Right lobe of liver (tissue), 6 donors: ENCODE measurements around the gene CEP85L. TPM values are rescaled to one million over a fixed set of nuclear protein-coding genes. Genes with fewer than 3 reads are reported as not detected.

Source experiments
- ATAC-seq, 4 donors: fragments of 200-7000 bp; cut with Tn5 transposase; one replicate each; pipeline ENCODE4 v1.9.1; 2020; ENCODE audit warnings: mild to moderate bottlenecking in 4 of 4, moderate library complexity in 4 of 4
- DNase-seq, 3 donors: peaks; one replicate each; pipeline ENCODE4 v3.0.0-alpha.2; 2020
- H3K27ac ChIP-seq, 3 donors: fragments of 200-600 bp; one replicate each; pipeline ENCODE4 v1.8.0; 2022
- H3K27me3 ChIP-seq, 2 donors: fragments of 200-600 bp; one replicate each; pipeline ENCODE4 v1.8.0; 2022
- H3K36me3 ChIP-seq, 4 donors: fragments of 200-600 bp; sonication (generic) in 1 of 4; one replicate each; pipeline versions ENCODE4 v1.5.1 to v1.8.0; 2017 to 2022; ENCODE audit warnings: control low read depth in 1 of 4
- H3K4me1 ChIP-seq, 4 donors: fragments of 200-600 bp; sonication (generic) in 1 of 4; one replicate each; pipeline versions ENCODE4 v1.5.1 to v1.8.0; 2017 to 2022; ENCODE audit warnings: control low read depth in 1 of 4
- H3K4me3 ChIP-seq, 3 donors: fragments of 200-600 bp; one replicate each; pipeline ENCODE4 v1.8.0; 2022
- H3K9me3 ChIP-seq, 4 donors: fragments of 200-600 bp; sonication (generic) in 1 of 4; one replicate each; pipeline versions ENCODE4 v1.5.1 to v1.8.0; 2017 to 2022; ENCODE audit warnings: control low read depth in 1 of 4
- POLR2A ChIP-seq: fragments of 450-650 bp; IDR thresholded peaks from one replicate; pipeline ENCODE4 v1.6.1; 2017; ENCODE audit warnings: antibody characterized with exemption, mild to moderate bottlenecking
- WGBS: methylation state at CpG from one replicate; pipeline ENCODE4 v1.1.6; 2018; ENCODE audit warnings: low coverage, low lambda C conversion rate; ENCODE audit not compliant: insufficient coverage; ENCODE audit errors: missing lambda C conversion rate; 5-methylcytosine and 5-hydroxymethylcytosine counted together
- intact Hi-C, 2 donors: fragments of 100-400 bp; cut with DNase I; formaldehyde crosslinking; loops; one replicate each; pipeline versions ENCODE4 v1.11.2 to v1.14.1; 2022
- total RNA-seq, 6 experiments: library from RNA; depleted of rRNA in 2 of 6; stranded (reverse); fragments of >200 nt in 2 of 6; fragmentation: NEBNext Ultra II Directional in 3 of 6; extraction: Animal tissue kit (Norgen Biotek cat#: 25700) in 3 of 6; gene quantifications; one replicate each; pipeline versions ENCODE4 v1.1.0 to v1.2.4, GENCODE V29; 2016 to 2023
- TF ChIP-seq, protein P1 (sequence below), 4 donors: fragments of 200-600 bp in 3 of 4; fragments of 450-650 bp in 1 of 4; IDR thresholded peaks; one replicate each; pipeline versions ENCODE4 v1.5.1 to v1.8.0; 2016 to 2022; ENCODE audit warnings: antibody characterized with exemption in 4 of 4, mild to moderate bottlenecking in 2 of 4
- donor health status: DM: no; HTN: yes; CAD: no.
- donor health status: DM: no; HTN: no; CAD: no.
- donor health status: DM: no; HTN: no; CAD: no.
- donor health status: DM: no; HTN: yes; CAD: no.
- donor health status: DM: no; HTN: yes; CAD: no.

CEP85L gene
- total RNA-seq, 6 experiments from 2014 or later = 2.9 to 8.7 (median 4.1) TPM

DNA sequence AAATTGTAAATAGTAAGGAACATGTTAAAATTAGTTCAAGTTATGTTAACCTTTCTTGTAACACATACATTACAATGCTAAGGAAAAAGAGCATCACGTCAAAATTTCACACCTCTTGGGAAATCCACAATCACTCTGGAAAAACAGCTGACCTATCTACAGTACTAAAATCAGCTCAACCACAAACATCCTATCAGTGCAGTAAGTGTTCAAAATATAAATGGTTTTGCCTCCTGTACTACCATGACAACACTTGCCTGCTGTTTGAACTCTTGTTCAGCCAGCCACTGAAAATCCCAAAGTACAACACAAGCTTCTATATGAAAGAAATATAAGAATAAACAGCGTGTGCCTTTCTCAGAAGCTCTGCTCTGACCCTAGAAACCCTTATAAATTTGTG lies 186.8 kb downstream of the CEP85L start:
- no peaks in the 10 kb centered on the region for H3K27me3 ChIP-seq
- intact Hi-C loops = no loop called here
- no peak overlapping the region for H3K4me3 ChIP-seq
- no peak for DNase-seq
- no peak for ATAC-seq
- no peaks in the 10 kb centered on the region for H3K9me3 ChIP-seq
- no peaks in the 10 kb centered on the region for H3K4me1 ChIP-seq
- peaks cover 0 to 9% (median 0%) of the 10 kb centered on the region in 4 donors for H3K36me3 ChIP-seq
- WGBS = 100% methylated on average over 2 of the region's 2 CpGs
- H3K27ac ChIP-seq = no peak overlapping the region
- TF ChIP-seq POLR2A = no peak
- TF ChIP-seq, protein P1, sequence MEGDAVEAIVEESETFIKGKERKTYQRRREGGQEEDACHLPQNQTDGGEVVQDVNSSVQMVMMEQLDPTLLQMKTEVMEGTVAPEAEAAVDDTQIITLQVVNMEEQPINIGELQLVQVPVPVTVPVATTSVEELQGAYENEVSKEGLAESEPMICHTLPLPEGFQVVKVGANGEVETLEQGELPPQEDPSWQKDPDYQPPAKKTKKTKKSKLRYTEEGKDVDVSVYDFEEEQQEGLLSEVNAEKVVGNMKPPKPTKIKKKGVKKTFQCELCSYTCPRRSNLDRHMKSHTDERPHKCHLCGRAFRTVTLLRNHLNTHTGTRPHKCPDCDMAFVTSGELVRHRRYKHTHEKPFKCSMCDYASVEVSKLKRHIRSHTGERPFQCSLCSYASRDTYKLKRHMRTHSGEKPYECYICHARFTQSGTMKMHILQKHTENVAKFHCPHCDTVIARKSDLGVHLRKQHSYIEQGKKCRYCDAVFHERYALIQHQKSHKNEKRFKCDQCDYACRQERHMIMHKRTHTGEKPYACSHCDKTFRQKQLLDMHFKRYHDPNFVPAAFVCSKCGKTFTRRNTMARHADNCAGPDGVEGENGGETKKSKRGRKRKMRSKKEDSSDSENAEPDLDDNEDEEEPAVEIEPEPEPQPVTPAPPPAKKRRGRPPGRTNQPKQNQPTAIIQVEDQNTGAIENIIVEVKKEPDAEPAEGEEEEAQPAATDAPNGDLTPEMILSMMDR (IDR thresholded peaks at IDR 0.05) = no peak

DNA sequence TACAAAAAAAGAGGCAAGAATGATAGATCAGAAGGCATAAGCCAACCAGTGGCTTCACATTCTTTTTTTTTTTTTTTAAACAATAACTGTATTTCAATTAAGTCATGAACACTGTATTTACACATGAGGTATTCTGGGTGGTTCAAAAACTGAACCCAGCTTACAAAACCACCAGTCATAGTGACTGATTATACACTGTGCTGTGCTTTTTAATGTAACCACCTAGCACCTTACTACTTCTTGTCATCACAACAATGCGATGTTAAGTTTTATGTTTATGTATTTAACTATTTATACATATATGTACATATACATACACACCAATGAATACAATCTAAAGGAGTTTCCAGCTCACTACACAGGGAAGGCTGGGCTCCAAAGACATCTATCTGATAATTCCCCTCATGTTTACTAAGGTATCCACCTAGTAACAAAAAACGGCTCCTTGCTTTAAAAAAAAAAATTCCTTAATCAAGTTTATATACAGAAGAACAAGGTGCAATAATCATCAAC lies 190.4 kb downstream of the CEP85L start:
- DNase-seq = no peak
- WGBS = 95% methylated on average over 2 of the region's 2 CpGs
- H3K27ac ChIP-seq = no peak overlapping the region
- H3K9me3 ChIP-seq = no peaks in the 10 kb centered on the region
- no peak overlapping the region for H3K4me3 ChIP-seq
- no peaks in the 10 kb centered on the region for H3K27me3 ChIP-seq
- intact Hi-C loops = no loop called here
- no peak for ATAC-seq
- no peaks in the 10 kb centered on the region for H3K4me1 ChIP-seq
- H3K36me3 ChIP-seq = peaks cover 0 to 9% (median 0%) of the 10 kb centered on the region in 4 donors
- TF ChIP-seq, protein P1 (IDR thresholded peaks at IDR 0.05) = no peak
- TF ChIP-seq POLR2A = no peak

DNA sequence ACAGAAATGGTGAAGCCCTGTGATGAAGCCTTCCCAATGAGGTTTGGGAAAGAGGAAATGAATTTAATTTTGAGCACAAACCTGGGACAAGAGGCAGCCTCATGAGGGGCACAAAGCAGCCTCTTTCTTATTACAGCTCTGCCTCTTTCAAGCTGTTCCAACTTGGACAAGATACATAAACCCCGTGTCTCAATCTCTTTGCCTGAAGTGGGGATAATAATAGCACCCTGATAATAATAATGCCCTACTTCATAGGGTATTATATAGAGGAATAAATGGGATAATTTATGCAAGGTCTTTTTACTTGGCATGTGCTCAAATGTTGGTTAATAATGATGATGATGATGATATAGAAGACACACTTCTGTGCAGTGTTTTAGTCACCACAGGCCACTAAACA lies 194.4 kb downstream of the CEP85L start:
- whole genome bisulfite sequencing = 78% methylated on average over 1 of the region's 1 CpG
- Histone ChIP-seq H3K27ac (no peak overlapping the region), H3K4me3 (no peak overlapping the region), H3K9me3 (peaks cover 0 to 3% (median 0%) of the 10 kb centered on the region in 4 donors), H3K27me3 (no peaks in the 10 kb centered on the region), H3K36me3 (no peaks in the 10 kb centered on the region), H3K4me1 (no peaks in the 10 kb centered on the region)
- intact Hi-C loops = no loop called here
- ATAC-seq (no peak), DNase-seq (no peak)
- TF ChIP-seq, protein P1 (IDR thresholded peaks at IDR 0.05) = no peak
- TF ChIP-seq POLR2A = no peak

DNA sequence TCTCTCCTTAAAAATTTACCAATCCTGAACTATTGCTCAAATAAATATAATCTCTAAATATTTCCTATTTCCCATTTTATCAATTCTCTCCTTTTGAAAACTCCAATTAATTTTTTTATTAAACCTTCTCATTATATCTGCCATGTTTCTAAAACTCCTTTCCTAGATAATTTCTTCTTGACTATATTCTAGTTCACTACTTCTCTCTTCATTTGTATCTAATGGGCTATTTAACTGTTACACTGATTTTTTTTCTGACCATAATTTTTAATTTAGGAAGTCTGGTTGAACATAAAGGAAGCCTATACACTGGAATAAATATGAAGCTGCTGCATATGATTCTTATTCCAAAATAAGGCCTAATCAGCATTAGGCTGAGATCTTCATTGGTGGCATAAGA lies 199.6 kb downstream of the CEP85L start:
- H3K27ac ChIP-seq = no peak overlapping the region
- no peaks in the 10 kb centered on the region for H3K4me1 ChIP-seq
- ATAC-seq (no peak), DNase-seq (no peak)
- H3K9me3 ChIP-seq = peaks cover 0 to 3% (median 0%) of the 10 kb centered on the region in 4 donors
- H3K36me3 ChIP-seq = no peaks in the 10 kb centered on the region
- H3K27me3 ChIP-seq = no peaks in the 10 kb centered on the region
- no peak overlapping the region for H3K4me3 ChIP-seq
- TF ChIP-seq, protein P1 (IDR thresholded peaks at IDR 0.05) = no peak
- no peak for TF ChIP-seq POLR2A
- intact Hi-C loops = no loop called here

DNA sequence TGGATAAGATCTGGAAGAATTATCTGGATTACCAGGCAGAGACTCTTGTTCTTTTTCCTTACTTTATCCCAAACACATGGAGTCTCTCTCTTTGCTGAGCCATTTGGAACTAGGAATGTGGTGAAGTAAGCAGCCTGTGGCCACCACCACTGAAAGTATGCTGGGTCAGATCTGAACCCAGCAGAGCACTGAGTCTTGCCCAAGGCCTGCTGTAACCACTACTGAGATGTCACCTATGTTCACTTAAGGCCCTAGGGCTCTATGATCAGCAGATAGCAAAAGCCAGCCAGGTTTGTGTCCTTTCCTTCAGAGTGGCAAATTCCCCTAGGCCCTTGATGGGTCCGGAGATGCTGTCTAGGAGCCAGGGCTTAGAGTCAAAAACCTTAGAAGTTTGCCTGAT lies 206.6 kb downstream of the CEP85L start:
- WGBS = 100% methylated on average over 1 of the region's 1 CpG
- Histone ChIP-seq H3K27me3 (no peaks in the 10 kb centered on the region), H3K27ac (no peak overlapping the region), H3K4me1 (peaks cover 0 to 2% (median 0%) of the 10 kb centered on the region in 4 donors), H3K9me3 (peaks cover 0 to 6% (median 0%) of the 10 kb centered on the region in 4 donors), H3K4me3 (no peak overlapping the region), H3K36me3 (no peaks in the 10 kb centered on the region)
- DNase-seq = no peak
- intact Hi-C loops = no loop called here
- TF ChIP-seq, protein P1 (IDR thresholded peaks at IDR 0.05) = no peak
- TF ChIP-seq POLR2A = no peak
- no peak for ATAC-seq
